Ascending aorta (tissue), 2 donors: ENCODE measurements around the gene METTL26. TPM values are rescaled to one million over a fixed set of nuclear protein-coding genes. Genes with fewer than 3 reads are reported as not detected.

Experiments used
- DNase-seq, 2 donors: peaks; one replicate each; pipeline ENCODE4 v3.0.0-alpha.2; 2019; ENCODE audit warnings: low spot score in 2 of 2
- H3K27ac ChIP-seq, 2 donors: fragments of 200-600 bp; sonication (generic); one replicate each; pipeline ENCODE4 v1.5.1; 2016 to 2017; ENCODE audit warnings: mild to moderate bottlenecking in 1 of 2
- H3K27me3 ChIP-seq: fragments of 200-600 bp; sonication (generic); one replicate; pipeline ENCODE4 v1.5.1; 2017
- H3K36me3 ChIP-seq, 2 donors: fragments of 200-600 bp; sonication (generic); one replicate each; pipeline ENCODE4 v1.5.1; 2016
- H3K4me1 ChIP-seq, 2 donors: fragments of 200-600 bp; sonication (generic); one replicate each; pipeline ENCODE4 v1.5.1; 2016 to 2017; ENCODE audit warnings: mild to moderate bottlenecking in 1 of 2
- H3K4me3 ChIP-seq, 2 donors: fragments of 200-600 bp; sonication (generic); one replicate each; pipeline ENCODE4 v1.5.1; 2016 to 2017; ENCODE audit warnings: mild to moderate bottlenecking in 1 of 2
- H3K9me3 ChIP-seq, 2 donors: fragments of 200-600 bp; sonication (generic); one replicate each; pipeline ENCODE4 v1.5.1; 2016
- intact Hi-C: fragments of 100-400 bp; cut with DNase I; formaldehyde crosslinking; loops from one replicate; pipeline ENCODE4 v1.15.1; 2023
- total RNA-seq: library from RNA; depleted of rRNA; stranded (reverse); fragments of >200 nt; gene quantifications from one replicate; pipeline ENCODE4 v1.1.0, GENCODE V29; 2016
- TF ChIP-seq, protein P1 (sequence below), 3 experiments: fragments of 200-600 bp in 2 of 3; fragments of 450-650 bp in 1 of 3; sonication (generic) in 2 of 3; IDR thresholded peaks; one replicate each; pipeline ENCODE4 v1.5.1; 2016 to 2019; ENCODE audit warnings: antibody characterized with exemption in 3 of 3, mild to moderate bottlenecking in 1 of 3, moderate library complexity in 1 of 3

The METTL26 gene
- total RNA-seq, 1 donor from 2014 or later, result 523 TPM

DNA sequence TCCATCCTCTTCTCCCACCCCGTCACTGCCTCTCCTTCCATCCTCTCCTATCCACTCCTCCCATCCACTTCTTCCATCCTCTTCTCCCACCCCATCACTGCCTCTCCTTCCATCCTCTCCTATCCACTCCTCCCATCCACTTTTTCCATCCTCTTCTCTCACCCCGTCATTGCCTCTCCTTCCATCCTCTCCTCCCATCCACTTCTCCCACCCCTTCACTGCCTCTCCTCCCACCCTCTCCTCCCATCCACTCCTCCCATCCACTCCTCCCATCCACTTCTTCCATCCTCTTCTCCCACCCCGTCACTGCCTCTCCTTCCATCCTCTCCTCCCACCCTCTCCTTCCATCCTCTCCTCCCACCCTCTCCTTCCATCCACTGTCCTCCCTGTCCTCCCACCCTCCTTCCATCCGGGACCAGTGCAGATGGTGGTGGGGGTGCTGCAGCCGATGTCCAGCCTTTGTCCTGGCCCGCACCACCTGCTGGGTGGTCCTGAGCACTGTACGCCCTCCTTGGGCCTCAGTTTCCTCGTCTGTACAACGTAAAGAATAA is 4.2 kb downstream of the METTL26 start:
- intact Hi-C loops, result no loop called here
- Histone ChIP-seq H3K27me3 (no peaks in the 10 kb centered on the region), H3K36me3 (peaks cover 27 to 36% of the 10 kb centered on the region in 2 donors), H3K4me1 (peaks cover 6 to 14% of the 10 kb centered on the region in 2 donors), H3K27ac (no peak overlapping the region), H3K9me3 (no peaks in the 10 kb centered on the region), H3K4me3 (no peak overlapping the region)
- DNase-seq, result no peak
- TF ChIP-seq, protein P1, sequence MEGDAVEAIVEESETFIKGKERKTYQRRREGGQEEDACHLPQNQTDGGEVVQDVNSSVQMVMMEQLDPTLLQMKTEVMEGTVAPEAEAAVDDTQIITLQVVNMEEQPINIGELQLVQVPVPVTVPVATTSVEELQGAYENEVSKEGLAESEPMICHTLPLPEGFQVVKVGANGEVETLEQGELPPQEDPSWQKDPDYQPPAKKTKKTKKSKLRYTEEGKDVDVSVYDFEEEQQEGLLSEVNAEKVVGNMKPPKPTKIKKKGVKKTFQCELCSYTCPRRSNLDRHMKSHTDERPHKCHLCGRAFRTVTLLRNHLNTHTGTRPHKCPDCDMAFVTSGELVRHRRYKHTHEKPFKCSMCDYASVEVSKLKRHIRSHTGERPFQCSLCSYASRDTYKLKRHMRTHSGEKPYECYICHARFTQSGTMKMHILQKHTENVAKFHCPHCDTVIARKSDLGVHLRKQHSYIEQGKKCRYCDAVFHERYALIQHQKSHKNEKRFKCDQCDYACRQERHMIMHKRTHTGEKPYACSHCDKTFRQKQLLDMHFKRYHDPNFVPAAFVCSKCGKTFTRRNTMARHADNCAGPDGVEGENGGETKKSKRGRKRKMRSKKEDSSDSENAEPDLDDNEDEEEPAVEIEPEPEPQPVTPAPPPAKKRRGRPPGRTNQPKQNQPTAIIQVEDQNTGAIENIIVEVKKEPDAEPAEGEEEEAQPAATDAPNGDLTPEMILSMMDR (IDR thresholded peaks at IDR 0.05), result no peak

DNA sequence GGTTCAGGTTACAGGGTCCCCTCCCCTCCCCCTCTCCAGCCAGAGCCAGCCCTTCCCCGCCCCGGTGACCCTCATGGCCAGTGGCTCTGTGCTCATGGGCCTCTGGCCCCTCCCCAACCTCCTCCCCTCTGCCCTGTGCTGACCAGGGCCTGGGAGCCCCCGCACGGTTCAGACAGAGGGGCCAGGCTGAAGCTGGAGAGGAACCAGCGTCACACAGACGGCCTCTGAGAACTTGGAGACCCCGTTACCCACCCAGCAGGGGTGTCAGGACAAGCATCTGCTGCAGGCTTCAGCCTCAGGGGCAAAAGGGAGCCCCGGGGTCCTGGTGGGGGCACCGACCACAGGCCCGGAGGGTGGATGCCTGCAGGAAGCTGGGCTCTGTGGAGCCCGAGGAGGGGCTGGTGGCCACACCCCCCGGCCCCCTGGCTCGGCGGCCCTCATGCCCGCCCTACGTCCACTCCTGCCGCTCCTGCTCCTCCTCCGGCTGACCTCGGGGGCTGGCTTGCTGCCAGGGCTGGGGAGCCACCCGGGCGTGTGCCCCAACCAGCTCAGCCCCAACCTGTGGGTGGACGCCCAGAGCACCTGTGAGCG is 5.2 kb downstream of the METTL26 start, which contains the start of gene WFIKKN1:
WFIKKN1 (plus strand) TSS at position 171 of the 591 bp plus-strand sequence; CDS start at position 440, 269 bp downstream.
- no peak for DNase-seq
- H3K27me3 ChIP-seq, result no peaks in the 10 kb centered on the region
- H3K4me3 ChIP-seq, result no peak within 1 kb of the TSS
- peaks cover 6 to 14% of the 10 kb centered on the region in 2 donors for H3K4me1 ChIP-seq
- H3K36me3 ChIP-seq, result peaks cover 36 to 46% of the 10 kb centered on the region in 2 donors
- intact Hi-C loops, result no loop called here
- H3K27ac ChIP-seq, result no peak within 1 kb of the TSS
- TF ChIP-seq, protein P1 (IDR thresholded peaks at IDR 0.05), result no peak
- H3K9me3 ChIP-seq, result no peaks in the 10 kb centered on the region

DNA sequence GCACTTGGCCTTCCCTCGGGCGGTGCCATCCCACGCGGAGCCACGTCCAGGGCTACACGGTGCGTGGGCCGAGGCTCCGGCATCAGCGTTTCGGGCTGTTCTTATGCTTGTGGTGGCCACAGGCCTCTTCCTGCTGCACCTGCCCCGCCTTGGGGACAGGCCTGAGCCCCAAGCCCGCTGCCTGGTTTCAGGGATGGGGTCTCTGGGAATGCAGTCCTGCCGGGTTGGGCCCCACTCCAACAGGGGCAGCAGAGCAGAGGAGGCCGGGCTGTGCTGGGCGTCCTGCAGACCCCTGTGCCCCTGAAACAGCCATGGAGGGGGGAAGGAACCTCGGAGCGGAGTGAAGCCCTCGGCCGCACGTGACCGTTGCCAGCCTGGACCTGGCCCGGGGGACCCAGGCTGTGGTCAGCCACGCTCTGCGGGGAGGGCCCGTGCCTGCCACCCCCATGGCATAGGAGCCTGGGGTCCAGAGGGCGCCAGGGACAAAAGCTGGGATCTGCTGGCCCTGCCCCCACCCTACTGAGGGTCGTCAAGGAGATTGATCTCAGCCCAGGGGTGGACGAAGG is 5.8 kb downstream of the METTL26 start:
- Histone ChIP-seq H3K36me3 (peaks cover 39 to 51% of the 10 kb centered on the region in 2 donors), H3K9me3 (no peaks in the 10 kb centered on the region), H3K4me3 (no peak overlapping the region), H3K4me1 (peaks cover 2 to 9% of the 10 kb centered on the region in 2 donors), H3K27me3 (no peaks in the 10 kb centered on the region), H3K27ac (no peak overlapping the region)
- no peak for DNase-seq
- intact Hi-C loops, result no loop called here
- TF ChIP-seq, protein P1 (IDR thresholded peaks at IDR 0.05), result no peak

DNA sequence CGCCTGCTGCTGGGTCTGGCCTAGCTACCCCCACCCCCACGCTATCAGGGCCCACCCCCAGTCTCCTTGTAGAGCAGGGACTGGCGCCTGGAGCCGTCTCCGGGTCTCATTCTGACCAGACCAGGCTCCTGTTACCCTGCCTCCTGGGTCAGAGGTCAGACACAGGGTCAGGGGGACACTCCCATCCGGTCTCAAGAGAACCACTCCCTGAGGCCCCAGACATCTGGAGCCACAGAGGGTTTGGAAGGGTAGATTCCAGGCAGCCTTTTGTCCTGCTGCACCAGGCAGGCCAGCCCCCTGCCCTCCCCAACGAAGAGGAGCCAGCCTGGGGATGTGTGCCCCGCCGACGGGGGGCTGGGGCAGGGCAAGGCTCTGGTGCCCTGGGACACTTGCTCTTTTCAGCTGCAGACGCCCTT is 6.3 kb downstream of the METTL26 start:
- DNase-seq, result no peak
- Histone ChIP-seq H3K36me3 (peaks cover 39 to 55% of the 10 kb centered on the region in 2 donors), H3K27me3 (no peaks in the 10 kb centered on the region), H3K27ac (no peak overlapping the region), H3K9me3 (no peaks in the 10 kb centered on the region), H3K4me1 (peaks cover 0 to 5% of the 10 kb centered on the region in 2 donors), H3K4me3 (no peak overlapping the region)
- TF ChIP-seq, protein P1 (IDR thresholded peaks at IDR 0.05), result no peak
- intact Hi-C loops, result no loop called here

- no peak overlapping the region for H3K4me3 ChIP-seq
- H3K4me1 ChIP-seq, result peaks cover 0 to 5% of the 10 kb centered on the region in 2 donors
- H3K27ac ChIP-seq, result no peak overlapping the region
- no peaks in the 10 kb centered on the region for H3K9me3 ChIP-seq
- H3K27me3 ChIP-seq, result no peaks in the 10 kb centered on the region
- peaks cover 39 to 55% of the 10 kb centered on the region in 2 donors for H3K36me3 ChIP-seq
- intact Hi-C loops, result no loop called here
- TF ChIP-seq, protein P1 (IDR thresholded peaks at IDR 0.05), result no peak
- DNase-seq, result no peak
Measured at GRCh38 chr16:629185-629832, 6.8 kb downstream of the METTL26 start.
